HepG2 (cell line): ENCODE results near the gene ANK3. TPM values are rescaled to one million over a fixed set of nuclear protein-coding genes. Genes with fewer than 3 reads are reported as not detected.

Source experiments
- ATAC-seq: fragments of 200-7000 bp; cut with Tn5 transposase; 3 replicates; pipeline ENCODE4 v1.9.1; 2020; ENCODE audit warnings: mild to moderate bottlenecking, moderate library complexity
- BruUV-seq: library from RNA; stranded (reverse); fragments of 400-500 nt; replicated peaks from 2 replicates; lab custom pipeline; 2021; lab: Mats Ljungman, UMichigan
- CTCF ChIA-PET: fragments of 300-600 bp; formaldehyde crosslinking; extraction: SDS; loops from one replicate; lab custom pipeline; 2021; ENCODE audit warnings: low total read pairs, inconsistent platforms, low intra/inter-chr PET ratio; lab: Yijun Ruan, JAX
- POLR2A ChIA-PET: fragments of 350-600 bp; sonication (Branson Sonifier 250); formaldehyde crosslinking; loops from one replicate; lab custom pipeline; 2020; ENCODE audit warnings: antibody characterized with exemption, inconsistent platforms; lab: Yijun Ruan, JAX
- DNase-seq: peaks from one replicate; pipeline ENCODE4 v3.0.0-alpha.2; 2015; ENCODE audit warnings: low spot score
- FAIRE-seq: peaks from 3 replicates; lab custom pipeline; 2011; peaks lifted over from hg19 to GRCh38; lab: Jason Lieb, UNC
- H2AFZ ChIP-seq: one replicate; pipeline ENCODE4 v1.6.1; 2011; ENCODE audit warnings: low read length, inconsistent platforms
- H3K27ac ChIP-seq: fragments of 300-600 bp; 3 replicates; pipeline ENCODE4 v1.8.0; 2011; ENCODE audit warnings: mixed run types, mild to moderate bottlenecking, mixed read lengths, low read length, inconsistent platforms; ENCODE audit not compliant: insufficient read depth; ENCODE audit errors: extremely low read length
- H3K27me3 ChIP-seq, 2 experiments: fragments of 200-600 bp in 1 of 2; 2 replicates in 1 of 2; 3 replicates in 1 of 2; pipeline versions ENCODE4 v1.6.0 to v1.8.0; 2011; ENCODE audit warnings: low read length in 2 of 2, mild to moderate bottlenecking in 2 of 2, moderate library complexity in 2 of 2, inconsistent platforms in 1 of 2; ENCODE audit not compliant: insufficient read depth in 2 of 2, control insufficient read depth in 1 of 2
- H3K36me3 ChIP-seq, 2 experiments: fragments of 200-600 bp in 1 of 2; replicated peaks in 1 of 2; 2 replicates in 1 of 2; 3 replicates in 1 of 2; pipeline versions ENCODE4 v1.5.1 to v1.8.0; 2011; ENCODE audit warnings: low read length in 2 of 2, inconsistent platforms in 1 of 2; ENCODE audit not compliant: insufficient read depth in 2 of 2, control insufficient read depth in 1 of 2
- H3K4me1 ChIP-seq: 2 replicates; pipeline ENCODE4 v1.5.1; 2012; ENCODE audit warnings: low read length, inconsistent platforms; ENCODE audit not compliant: insufficient read depth
- H3K4me2 ChIP-seq: 2 replicates; pipeline ENCODE4 v1.6.0; 2011; ENCODE audit warnings: low read depth, low read length, inconsistent platforms
- H3K4me3 ChIP-seq, 3 experiments: fragments of 200-600 bp in 1 of 3; sonication (generic), shearing (Covaris generic) in 1 of 3; replicated peaks in 1 of 3; 2 replicates each; pipeline ENCODE4 v1.5.1; 2011 to 2016; ENCODE audit warnings: low read length in 3 of 3, inconsistent platforms in 2 of 3, low read depth in 2 of 3, mild to moderate bottlenecking in 2 of 3, control low read depth in 1 of 3, mixed read lengths in 1 of 3; ENCODE audit not compliant: insufficient read depth in 1 of 3
- H3K79me2 ChIP-seq: one replicate; pipeline ENCODE4 v1.6.1; 2011; ENCODE audit warnings: low read length, inconsistent platforms; ENCODE audit not compliant: insufficient read depth
- H3K9ac ChIP-seq: 2 replicates; pipeline ENCODE4 v1.6.0; 2011; ENCODE audit warnings: mild to moderate bottlenecking, low read depth, low read length, inconsistent platforms; ENCODE audit not compliant: insufficient read depth
- H3K9me3 ChIP-seq: 2 replicates; pipeline ENCODE4 v1.5.1; 2012; ENCODE audit warnings: mild to moderate bottlenecking, low read length
- H4K20me1 ChIP-seq: 2 replicates; pipeline ENCODE4 v1.6.0; 2011; ENCODE audit warnings: inconsistent platforms, mild to moderate bottlenecking, low read length, moderate library complexity; ENCODE audit not compliant: insufficient read depth
- CCDC6 ChIP-seq: sonication (generic); formaldehyde crosslinking; IDR thresholded peaks from 2 replicates; pipeline ENCODE4 v1.8.1; 2022; ENCODE audit warnings: mild to moderate bottlenecking, missing genetic modification reagents, moderate library complexity
- HNF4G ChIP-seq, 2 experiments: sonication (generic) in 1 of 2; formaldehyde crosslinking in 1 of 2; IDR thresholded peaks; 2 replicates each; pipeline versions ENCODE4 v1.4.0 to v1.6.1; 2011 to 2020; ENCODE audit warnings: borderline replicate concordance in 2 of 2, low read depth in 2 of 2, mild to moderate bottlenecking in 2 of 2, low read length in 1 of 2, missing genetic modification reagents in 1 of 2, moderate library complexity in 1 of 2
- PREB ChIP-seq: sonication (generic); formaldehyde crosslinking; IDR thresholded peaks from 2 replicates; pipeline ENCODE4 v1.4.0; 2020; ENCODE audit warnings: missing genetic modification reagents
- SNAI1 ChIP-seq: sonication (generic); formaldehyde crosslinking; IDR thresholded peaks from 2 replicates; pipeline ENCODE4 v1.5.0; 2020; ENCODE audit warnings: mild to moderate bottlenecking, missing genetic modification reagents, borderline replicate concordance
- TIGD3 ChIP-seq: sonication (generic); formaldehyde crosslinking; IDR thresholded peaks from 2 replicates; pipeline ENCODE4 v1.5.1; 2020; ENCODE audit warnings: mild to moderate bottlenecking, missing genetic modification reagents, borderline replicate concordance
- ZNF275 ChIP-seq: sonication (generic); formaldehyde crosslinking; IDR thresholded peaks from 2 replicates; pipeline ENCODE4 v1.8.0; 2022; ENCODE audit warnings: missing genetic modification reagents, mild to moderate bottlenecking, inconsistent platforms, borderline replicate concordance
- ZNF639 ChIP-seq: conservative IDR thresholded peaks from 2 replicates; pipeline ENCODE4 v1.6.1; 2018; ENCODE audit warnings: missing genetic modification reagents
- ZSCAN5A ChIP-seq: sonication (generic); formaldehyde crosslinking; IDR thresholded peaks from 2 replicates; pipeline ENCODE4 v1.8.0; 2022; ENCODE audit warnings: mild to moderate bottlenecking, missing genetic modification reagents, borderline replicate concordance
- WGBS: methylation state at CpG from one replicate; pipeline ENCODE4 v1.1.6; 2017; ENCODE audit warnings: low lambda C conversion rate; 5-methylcytosine and 5-hydroxymethylcytosine counted together
- in situ Hi-C: cut with HindIII; loops from 2 replicates; pipeline ENCODE4 v1.10.0; 2017; ENCODE audit warnings: low pct_unique_long_range_greater_than_20kb; ENCODE audit not compliant: extremely low pct_ligation_motif_present
- intact Hi-C: fragments of 100-400 bp; cut with micrococcal nuclease; formaldehyde crosslinking; loops from one replicate; pipeline ENCODE4 v1.10.0; 2022; ENCODE audit not compliant: unreplicated experiment
- polyA plus RNA-seq, 8 experiments: library from polyadenylated mRNA; depleted of rRNA in 3 of 8; stranded (reverse) in 7 of 8; unstranded in 1 of 8; fragments of >200 nt; fragmentation: Illumina TruSeq in 4 of 8; extraction: Trizol in 4 of 8; gene quantifications; 2 replicates each; pipeline versions ENCODE4 v1.2.1 to v1.2.3, GENCODE V29; 2011 to 2016; ENCODE audit warnings: low read depth in 4 of 8, missing spikeins in 1 of 8, mixed read lengths in 1 of 8; ENCODE audit not compliant: insufficient read depth in 1 of 8
- total RNA-seq, 5 experiments: library from RNA; depleted of rRNA; stranded (reverse); fragments of >200 nt; fragmentation: Illumina TruSeq; extraction: Trizol; gene quantifications; 2 replicates each; pipeline ENCODE4 v1.2.3, GENCODE V29; 2016; ENCODE audit warnings: low read depth in 1 of 5

The ANK3 gene
- total and polyA plus RNA-seq, 2 of the 13 experiments (the other 11 are each of a cell fraction or from before 2014, with no cell fraction given) = not detected

- 3% methylated on average over 2 of the region's 2 CpGs for WGBS
- H3K79me2 ChIP-seq = no peaks in the 10 kb centered on the region
- no peak overlapping the region for H3K4me2 ChIP-seq
- no peaks in the 10 kb centered on the region for H3K36me3 ChIP-seq
- FAIRE-seq = no peak
- H4K20me1 ChIP-seq = no peaks in the 10 kb centered on the region
- BruUV-seq = no TSS peak
- ChIA-PET POLR2A (no interaction called here), CTCF (no interaction called here)
- no peaks in the 10 kb centered on the region for H3K4me1 ChIP-seq
- intact Hi-C loops = no loop called here
- no peak for ATAC-seq
- no peak for TF ChIP-seq ZNF275 (CRISPR knock-in tag)
- no peak for TF ChIP-seq HNF4G (IDR thresholded peaks at IDR 0.05; ENCODE audit: borderline replicate concordance, low read depth, low read length)
- TF ChIP-seq HNF4G (CRISPR knock-in tag; IDR thresholded peaks at IDR 0.05; ENCODE audit: borderline replicate concordance, low read depth) = no peak
- no peak for TF ChIP-seq SNAI1 (CRISPR knock-in tag)
- no peak for TF ChIP-seq TIGD3 (CRISPR knock-in tag)
- no peak for TF ChIP-seq CCDC6 (CRISPR knock-in tag)
- no peak for TF ChIP-seq ZSCAN5A
- no peak for TF ChIP-seq PREB (CRISPR knock-in tag)
- no peak for TF ChIP-seq ZNF639 (CRISPR knock-in tag)
- no peak overlapping the region for H2AFZ ChIP-seq
- H3K27me3 ChIP-seq = no peaks in the 10 kb centered on the region
- no peaks in the 10 kb centered on the region for H3K9me3 ChIP-seq
- in situ Hi-C loops = no loop called here
- H3K27ac ChIP-seq = no peak overlapping the region
- no peak for DNase-seq
- H3K4me3 ChIP-seq = no peak overlapping the region
- no peak overlapping the region for H3K9ac ChIP-seq
Measured at GRCh38 chr10:60367431-60367830, 22.2 kb downstream of the ANK3 start.
